ENCODE measurements around the gene GALNT13. TPM values are rescaled to one million over a fixed set of nuclear protein-coding genes. Genes with fewer than 3 reads are reported as not detected.

Gene GALNT13
- total and polyA plus RNA-seq, 3 donors from 2014 or later: 0.55 to 2.2 (median 0.92) TPM

GRCh38 chr2:154495455-154495868, 623.7 kb downstream of the GALNT13 start:
- no peaks in the 10 kb centered on the region for H3K27me3 ChIP-seq

GRCh38 chr2:154497019-154497418, 625.3 kb downstream of the GALNT13 start:
- H3K4me3 ChIP-seq: no peak overlapping the region
- no peaks in the 10 kb centered on the region for H3K27me3 ChIP-seq
- TF ChIP-seq POLR2A (IDR thresholded peaks at IDR 0.05): no peak
- TF ChIP-seq CTCF (IDR thresholded peaks at IDR 0.05): no peak
- H3K4me1 ChIP-seq: no peaks in the 10 kb centered on the region
- DNase-seq: no peak
- no peaks in the 10 kb centered on the region for H3K36me3 ChIP-seq (ENCODE audit: low read depth, missing control alignments)
- H3K9me3 ChIP-seq: no peaks in the 10 kb centered on the region
- intact Hi-C loops (cut with DNase I; ENCODE audit: low total_unique reads): no loop called here
- H3K27ac ChIP-seq: no peak overlapping the region

More at GRCh38 chr2:154495455-154495868, 623.7 kb downstream of the GALNT13 start:
- H3K36me3 ChIP-seq (ENCODE audit: low read depth, missing control alignments): no peaks in the 10 kb centered on the region
- DNase-seq: no peak
- WGBS, 2 donors: 78 to 85% methylated on average over 4 of the region's 4 CpGs
- intact Hi-C loops (cut with DNase I; ENCODE audit: low total_unique reads): no loop called here
- no peak overlapping the region for H3K4me3 ChIP-seq
- no peak overlapping the region for H3K27ac ChIP-seq
- no peaks in the 10 kb centered on the region for H3K9me3 ChIP-seq
- TF ChIP-seq POLR2A (IDR thresholded peaks at IDR 0.05) (no peak), CTCF (IDR thresholded peaks at IDR 0.05) (no peak)
- H3K4me1 ChIP-seq: no peaks in the 10 kb centered on the region

Measured in testis (tissue), 3 donors.